AG04450 (cell line): Measurements from ENCODE around the gene ACOX2. TPM values are rescaled to one million over a fixed set of nuclear protein-coding genes. Genes with fewer than 3 reads are reported as not detected.

ENCODE experiments used
- CTCF ChIA-PET: fragments of 300-600, 350-600 bp; formaldehyde crosslinking; extraction: SDS; loops from one replicate; lab custom pipeline; 2022; ENCODE audit warnings: antibody characterized with exemption, inconsistent platforms; lab: Charles Lee
- POLR2A ChIA-PET: fragments of 350-600 bp; formaldehyde crosslinking; extraction: SDS; loops from one replicate; lab custom pipeline; 2021; ENCODE audit warnings: antibody characterized with exemption, inconsistent platforms; lab: Yijun Ruan, JAX
- DNase-seq: peaks from one replicate; pipeline ENCODE4 v3.0.0-alpha.2; 2011; ENCODE audit warnings: low read depth, low spot score
- H3K27ac ChIP-seq: one replicate; pipeline ENCODE4 v1.5.1; 2012; ENCODE audit warnings: low read depth, low read length, control low read depth
- H3K27me3 ChIP-seq: one replicate; pipeline ENCODE4 v1.6.0; 2012; ENCODE audit warnings: low read length; ENCODE audit not compliant: control insufficient read depth, insufficient read depth
- H3K4me3 ChIP-seq: 2 replicates; pipeline ENCODE4 v1.5.1; 2011; ENCODE audit warnings: mild to moderate bottlenecking, low read depth, low read length, control low read depth
- H3K9me3 ChIP-seq: 2 replicates; pipeline ENCODE4 v1.5.1; 2012; ENCODE audit warnings: low read length; ENCODE audit not compliant: control insufficient read depth, insufficient read depth
- CTCF ChIP-seq: IDR thresholded peaks from 2 replicates; pipeline ENCODE4 v1.5.1; 2011; ENCODE audit warnings: low read depth, low read length, control low read depth, inconsistent platforms
- polyA plus RNA-seq: library from polyadenylated mRNA; depleted of rRNA; stranded (reverse); fragments of >200 nt; gene quantifications from 2 replicates; pipeline ENCODE4 v1.2.3, GENCODE V29; 2011

Gene ACOX2
- polyA plus RNA-seq, 1 experiment = 27.8 TPM

GRCh38 chr3:58553003-58553402 is 16.0 kb upstream of the ACOX2 start:
- Histone ChIP-seq H3K27me3 (peaks cover 7% of the 10 kb centered on the region), H3K27ac (no peak overlapping the region), H3K4me3 (no peak overlapping the region), H3K9me3 (no peaks in the 10 kb centered on the region)
- ChIA-PET POLR2A (no interaction called here), CTCF (no interaction called here)
- no peak for TF ChIP-seq CTCF
- no peak for DNase-seq

GRCh38 chr3:58551636-58552180 is 14.7 kb upstream of the ACOX2 start:
- POLR2A ChIA-PET = no interaction called here
- no peak for TF ChIP-seq CTCF
- no peak overlapping the region for H3K27ac ChIP-seq
- CTCF ChIA-PET = interaction anchor here (1.4 kb wide), 1 partner anchor 16 kb away, joined by 4 read pairs; no protein-coding TSS in a partner anchor
- H3K4me3 ChIP-seq = no peak overlapping the region
- no peak for DNase-seq
- peaks cover 7% of the 10 kb centered on the region for H3K27me3 ChIP-seq
- H3K9me3 ChIP-seq = no peaks in the 10 kb centered on the region

- ChIA-PET POLR2A (no interaction called here), CTCF (interaction anchor here (1.3 kb wide), 1 partner anchor 24 kb away, joined by 4 read pairs; no protein-coding TSS in a partner anchor)
- Histone ChIP-seq H3K27ac (no peak overlapping the region), H3K4me3 (no peak overlapping the region), H3K27me3 (no peaks in the 10 kb centered on the region), H3K9me3 (no peaks in the 10 kb centered on the region)
- no peak for DNase-seq
- no peak for TF ChIP-seq CTCF
These were observed 7.6 kb upstream of the ACOX2 start for GRCh38 chr3:58544541-58544940.

- ChIA-PET CTCF (no interaction called here), POLR2A (no interaction called here)
- no peak for DNase-seq
- Histone ChIP-seq H3K27ac (no peak overlapping the region), H3K4me3 (no peak overlapping the region), H3K27me3 (no peaks in the 10 kb centered on the region), H3K9me3 (no peaks in the 10 kb centered on the region)
- no peak for TF ChIP-seq CTCF
These were observed 3.3 kb upstream of the ACOX2 start for GRCh38 chr3:58540176-58540858.

- CTCF ChIA-PET = interaction anchor here (0.6 kb wide), 2 partner anchors 21 to 93 kb away, joined by 5 read pairs; no protein-coding TSS in a partner anchor
These were observed 2.6 kb upstream of the ACOX2 start for GRCh38 chr3:58539626-58540025.

More at GRCh38 chr3:58539626-58540025, 2.6 kb upstream of the ACOX2 start:
- no peak for TF ChIP-seq CTCF
- Histone ChIP-seq H3K27ac (no peak overlapping the region), H3K27me3 (no peaks in the 10 kb centered on the region), H3K4me3 (no peak overlapping the region), H3K9me3 (no peaks in the 10 kb centered on the region)
- DNase-seq = no peak
- POLR2A ChIA-PET = no interaction called here
